Lower leg skin (tissue), 3 donors: ENCODE data around the gene ADCY7.

ENCODE experiments used
- POLR2A ChIP-seq, 2 donors: fragments of 450-650 bp; IDR thresholded peaks; one replicate each; pipeline ENCODE4 v1.6.1; 2016 to 2017; ENCODE audit warnings: antibody characterized with exemption in 2 of 2, mild to moderate bottlenecking in 1 of 2, moderate library complexity in 1 of 2
- TF ChIP-seq, protein P1 (sequence below), 3 donors: fragments of 450-650 bp; IDR thresholded peaks; one replicate each; pipeline ENCODE4 v1.5.1; 2016; ENCODE audit warnings: antibody characterized with exemption in 3 of 3, mild to moderate bottlenecking in 3 of 3, moderate library complexity in 2 of 3

DNA sequence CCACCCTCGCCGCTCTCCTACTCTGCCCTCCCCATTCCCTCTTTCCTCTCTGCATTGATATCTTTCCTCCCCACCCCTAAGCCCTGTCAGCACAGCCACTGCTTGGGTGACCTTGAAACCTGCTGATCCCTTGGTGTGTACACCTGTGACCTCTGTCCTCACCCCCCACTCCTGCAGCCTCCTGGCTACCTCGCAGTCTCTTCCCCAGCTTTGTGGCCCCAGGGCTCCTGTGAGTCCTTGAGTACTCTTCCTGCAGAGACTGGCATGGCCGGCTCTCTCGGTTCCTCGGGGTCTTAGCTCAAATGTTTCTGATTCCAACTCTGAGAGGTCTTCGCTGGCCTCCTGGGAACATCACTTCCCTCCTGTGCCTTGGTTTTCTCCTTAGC is 31.7 kb downstream of the ADCY7 start:
- TF ChIP-seq, protein P1, sequence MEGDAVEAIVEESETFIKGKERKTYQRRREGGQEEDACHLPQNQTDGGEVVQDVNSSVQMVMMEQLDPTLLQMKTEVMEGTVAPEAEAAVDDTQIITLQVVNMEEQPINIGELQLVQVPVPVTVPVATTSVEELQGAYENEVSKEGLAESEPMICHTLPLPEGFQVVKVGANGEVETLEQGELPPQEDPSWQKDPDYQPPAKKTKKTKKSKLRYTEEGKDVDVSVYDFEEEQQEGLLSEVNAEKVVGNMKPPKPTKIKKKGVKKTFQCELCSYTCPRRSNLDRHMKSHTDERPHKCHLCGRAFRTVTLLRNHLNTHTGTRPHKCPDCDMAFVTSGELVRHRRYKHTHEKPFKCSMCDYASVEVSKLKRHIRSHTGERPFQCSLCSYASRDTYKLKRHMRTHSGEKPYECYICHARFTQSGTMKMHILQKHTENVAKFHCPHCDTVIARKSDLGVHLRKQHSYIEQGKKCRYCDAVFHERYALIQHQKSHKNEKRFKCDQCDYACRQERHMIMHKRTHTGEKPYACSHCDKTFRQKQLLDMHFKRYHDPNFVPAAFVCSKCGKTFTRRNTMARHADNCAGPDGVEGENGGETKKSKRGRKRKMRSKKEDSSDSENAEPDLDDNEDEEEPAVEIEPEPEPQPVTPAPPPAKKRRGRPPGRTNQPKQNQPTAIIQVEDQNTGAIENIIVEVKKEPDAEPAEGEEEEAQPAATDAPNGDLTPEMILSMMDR (IDR thresholded peaks at IDR 0.05) = no peak
- TF ChIP-seq POLR2A (IDR thresholded peaks at IDR 0.05) = no peak
